ENCODE results near the gene TANC2. TPM values are rescaled to one million over a fixed set of nuclear protein-coding genes. Genes with fewer than 3 reads are reported as not detected.
"Not testable (repeated sequence)": the region's sequence is repeated elsewhere in the genome, so short reads cannot be mapped to it uniquely, and the experiment has no call there.

Gene TANC2
- total RNA-seq, 5 donors from 2014 or later (not counting 1 experiment from before 2014, with no cell fraction given): 20.3 to 39.5 (median 25.5) TPM

DNA sequence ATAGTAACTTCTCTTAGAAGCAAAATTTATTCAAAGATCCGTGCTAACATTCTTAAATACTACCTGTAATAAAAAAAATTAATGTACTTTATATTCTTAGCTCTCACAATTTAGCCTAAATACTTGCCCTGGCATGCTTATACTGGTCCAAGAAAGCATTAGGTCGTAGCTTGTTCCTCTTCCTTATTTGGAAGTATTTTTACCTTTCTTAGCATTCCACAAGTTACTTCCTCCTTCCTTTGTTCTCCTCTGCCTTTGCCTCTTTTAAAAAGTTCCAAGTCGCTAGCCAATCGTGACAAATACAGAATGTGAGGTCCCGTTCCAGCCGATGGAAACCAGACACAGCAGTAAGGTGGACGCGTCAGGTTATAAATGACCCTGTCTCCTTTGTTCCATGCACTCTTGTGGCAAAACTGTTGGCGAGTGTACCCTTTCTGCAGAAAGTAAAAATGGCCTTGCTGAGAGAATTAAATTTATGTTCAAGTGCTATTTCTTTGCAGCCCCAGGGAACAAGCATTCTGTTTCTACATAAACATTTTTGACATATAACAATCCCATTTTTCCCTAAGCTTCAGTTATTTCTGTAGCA is 10.7 kb downstream of the TANC2 start:
- H3K36me3 ChIP-seq (ENCODE audit: control insufficient read depth in 2 of 2, extremely low read depth in 1 of 2, insufficient read depth in 1 of 2, low read length in 1 of 2); DNase-seq; H3K4me1 Mint-ChIP-seq; H3K4me3 ChIP-seq (ENCODE audit: control insufficient read depth in 1 of 2, extremely low read depth in 1 of 2, low read length in 1 of 2); H3K36me3 Mint-ChIP-seq; POLR2A ChIA-PET; H3K27ac Mint-ChIP-seq; H3K27me3 Mint-ChIP-seq; ATAC-seq (replicated peaks in 1 of 4); H3K27me3 ChIP-seq (replicated peaks in 1 of 2; ENCODE audit: control insufficient read depth in 2 of 2, extremely low read depth in 1 of 2, insufficient read depth in 2 of 2, low read length in 1 of 2); H3K9me3 Mint-ChIP-seq; H3K4me3 Mint-ChIP-seq; H3K27ac ChIP-seq (ENCODE audit: low read length); CTCF ChIA-PET; H3K9me3 ChIP-seq; H3K4me1 ChIP-seq (ENCODE audit: control insufficient read depth in 1 of 2, extremely low read depth in 1 of 2, insufficient read depth in 2 of 2, low read length in 2 of 2): not testable (repeated sequence)
- WGBS (ENCODE audit: insufficient coverage): 82% methylated on average over 7 of the region's 9 CpGs

DNA sequence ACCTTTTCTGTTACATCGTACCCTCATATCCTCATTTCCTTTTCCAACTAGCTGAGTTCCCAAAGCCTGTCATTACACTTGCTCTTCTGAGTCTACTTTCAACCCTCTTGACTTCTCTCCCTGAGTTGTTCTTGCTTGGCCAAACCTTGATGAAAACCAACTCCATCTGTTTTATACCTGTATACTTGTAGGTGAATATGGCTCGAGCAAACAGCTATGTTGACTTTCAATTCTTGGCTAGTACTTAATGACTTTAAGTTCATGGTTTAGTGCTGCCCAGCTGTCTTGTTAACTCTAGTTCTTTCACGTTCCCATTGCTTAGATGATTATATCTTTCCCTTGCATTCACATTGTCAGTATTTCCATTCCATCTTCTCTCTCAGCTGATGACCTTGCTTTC is 14.8 kb downstream of the TANC2 start:
- POLR2A ChIA-PET: no interaction called here
- DNase-seq (no peak), ATAC-seq (replicated peaks in 1 of 4) (no peak)
- Histone ChIP-seq H3K4me3 (ENCODE audit: control insufficient read depth in 1 of 2, extremely low read depth in 1 of 2, low read length in 1 of 2) (no peak overlapping the region), H3K27ac (ENCODE audit: low read length) (no peak overlapping the region), H3K36me3 (ENCODE audit: control insufficient read depth in 2 of 2, extremely low read depth in 1 of 2, insufficient read depth in 1 of 2, low read length in 1 of 2) (no peaks in the 10 kb centered on the region), H3K4me1 (ENCODE audit: control insufficient read depth in 1 of 2, extremely low read depth in 1 of 2, insufficient read depth in 2 of 2, low read length in 2 of 2) (no peaks in the 10 kb centered on the region), H3K9me3 (no peaks in the 10 kb centered on the region), H3K27me3 (replicated peaks in 1 of 2; ENCODE audit: control insufficient read depth in 2 of 2, extremely low read depth in 1 of 2, insufficient read depth in 2 of 2, low read length in 1 of 2) (no peaks in the 10 kb centered on the region)
- Mint-ChIP-seq H3K27me3 (no peaks in the 10 kb centered on the region), H3K9me3 (peaks cover 13 to 25% (median 20%) of the 10 kb centered on the region in 3 donors), H3K27ac (no peak overlapping the region), H3K4me3 (no peak overlapping the region), H3K4me1 (peaks cover 0 to 2% (median 0%) of the 10 kb centered on the region in 3 donors), H3K36me3 (peaks cover 20% of the 10 kb centered on the region)
- CTCF ChIA-PET: no interaction called here
- WGBS (ENCODE audit: insufficient coverage): 68% methylated on average over 2 of the region's 3 CpGs

DNA sequence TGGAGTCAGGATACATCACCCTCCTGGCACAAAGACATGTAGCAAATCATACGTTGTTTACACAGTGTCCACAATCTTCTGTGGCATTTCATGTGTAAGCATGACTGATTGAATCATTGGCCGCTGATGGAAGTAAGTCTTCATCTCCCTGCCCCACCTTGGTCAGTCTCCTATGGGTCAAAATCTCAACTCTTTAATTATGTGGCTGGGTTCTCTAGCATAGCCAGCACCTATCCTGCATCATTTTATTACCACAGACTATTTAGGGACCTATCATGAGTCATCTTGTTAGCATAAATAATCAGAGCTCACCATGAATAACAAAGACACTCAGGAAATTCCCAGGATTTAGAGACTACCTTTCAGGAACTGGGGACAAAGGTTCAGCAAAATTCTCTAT is 15.9 kb downstream of the TANC2 start:
- H3K9me3 Mint-ChIP-seq: peaks cover 13 to 24% (median 22%) of the 10 kb centered on the region in 3 donors
- 88% methylated on average over 1 of the region's 2 CpGs for WGBS (ENCODE audit: insufficient coverage)
- H3K4me3 Mint-ChIP-seq: no peak overlapping the region

DNA sequence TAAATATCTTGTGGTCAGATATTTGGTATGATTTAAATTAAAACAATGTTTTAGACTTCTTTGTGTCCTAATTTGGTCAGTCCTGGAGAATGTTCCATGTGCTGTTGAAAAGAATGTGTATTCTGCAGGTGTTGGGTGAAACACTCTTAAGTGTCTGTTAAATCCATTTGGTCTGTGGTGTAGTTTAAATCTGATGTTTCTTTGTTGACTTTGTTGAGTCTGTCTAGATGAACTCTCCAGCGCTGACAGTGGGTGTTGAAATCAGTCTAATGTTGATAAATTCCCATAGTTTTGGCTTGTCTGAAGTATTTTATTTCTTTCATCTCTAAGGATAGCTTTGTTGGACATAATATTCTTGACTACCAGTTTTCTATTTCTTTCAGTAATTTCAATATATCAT is 18.8 kb downstream of the TANC2 start:
- DNase-seq (no peak), ATAC-seq (replicated peaks in 1 of 4) (no peak)
- Histone ChIP-seq H3K9me3 (no peaks in the 10 kb centered on the region), H3K4me1 (ENCODE audit: control insufficient read depth in 1 of 2, extremely low read depth in 1 of 2, insufficient read depth in 2 of 2, low read length in 2 of 2) (peaks cover 0 to 4% of the 10 kb centered on the region in 2 experiments), H3K27me3 (replicated peaks in 1 of 2; ENCODE audit: control insufficient read depth in 2 of 2, extremely low read depth in 1 of 2, insufficient read depth in 2 of 2, low read length in 1 of 2) (no peaks in the 10 kb centered on the region), H3K27ac (ENCODE audit: low read length) (no peak overlapping the region), H3K4me3 (ENCODE audit: control insufficient read depth in 1 of 2, extremely low read depth in 1 of 2, low read length in 1 of 2) (no peak overlapping the region), H3K36me3 (ENCODE audit: control insufficient read depth in 2 of 2, extremely low read depth in 1 of 2, insufficient read depth in 1 of 2, low read length in 1 of 2) (no peaks in the 10 kb centered on the region)
- H3K4me1 Mint-ChIP-seq: peaks cover 2 to 7% (median 6%) of the 10 kb centered on the region in 3 donors
- H3K27ac Mint-ChIP-seq: no peak overlapping the region
- peaks cover 13 to 20% (median 19%) of the 10 kb centered on the region in 3 donors for H3K9me3 Mint-ChIP-seq
- ChIA-PET CTCF (no interaction called here), POLR2A (no interaction called here)
- H3K36me3 Mint-ChIP-seq: peaks cover 22% of the 10 kb centered on the region
- no peak overlapping the region for H3K4me3 Mint-ChIP-seq
- no peaks in the 10 kb centered on the region for H3K27me3 Mint-ChIP-seq
- WGBS (ENCODE audit: insufficient coverage): no CpG with 5 or more reads among the region's 1 CpG

More for the DNA sequence above, 15.9 kb downstream of the TANC2 start:
- H3K9me3 ChIP-seq: no peaks in the 10 kb centered on the region
- H3K36me3 ChIP-seq (ENCODE audit: control insufficient read depth in 2 of 2, extremely low read depth in 1 of 2, insufficient read depth in 1 of 2, low read length in 1 of 2): no peaks in the 10 kb centered on the region
- no peak for DNase-seq
- Mint-ChIP-seq H3K4me1 (peaks cover 0 to 6% (median 2%) of the 10 kb centered on the region in 3 donors), H3K27ac (no peak overlapping the region), H3K27me3 (no peaks in the 10 kb centered on the region), H3K36me3 (peaks cover 22% of the 10 kb centered on the region)
- CTCF ChIA-PET: interaction anchor here in 1 of 2 donors (0.6 kb wide), 1 partner anchor 11 kb away, joined by 4 read pairs; no protein-coding TSS in a partner anchor
- no peak for ATAC-seq (replicated peaks in 1 of 4)
- no peak overlapping the region for H3K4me3 ChIP-seq (ENCODE audit: control insufficient read depth in 1 of 2, extremely low read depth in 1 of 2, low read length in 1 of 2)
- no peaks in the 10 kb centered on the region for H3K27me3 ChIP-seq (replicated peaks in 1 of 2; ENCODE audit: control insufficient read depth in 2 of 2, extremely low read depth in 1 of 2, insufficient read depth in 2 of 2, low read length in 1 of 2)
- H3K27ac ChIP-seq (ENCODE audit: low read length): no peak overlapping the region
- peaks cover 0 to 4% of the 10 kb centered on the region in 2 experiments for H3K4me1 ChIP-seq (ENCODE audit: control insufficient read depth in 1 of 2, extremely low read depth in 1 of 2, insufficient read depth in 2 of 2, low read length in 2 of 2)
- POLR2A ChIA-PET: interaction anchor here in 1 of 2 donors (0.6 kb wide), 1 partner anchor 253 kb away, joined by 3 read pairs; no protein-coding TSS in a partner anchor

DNA sequence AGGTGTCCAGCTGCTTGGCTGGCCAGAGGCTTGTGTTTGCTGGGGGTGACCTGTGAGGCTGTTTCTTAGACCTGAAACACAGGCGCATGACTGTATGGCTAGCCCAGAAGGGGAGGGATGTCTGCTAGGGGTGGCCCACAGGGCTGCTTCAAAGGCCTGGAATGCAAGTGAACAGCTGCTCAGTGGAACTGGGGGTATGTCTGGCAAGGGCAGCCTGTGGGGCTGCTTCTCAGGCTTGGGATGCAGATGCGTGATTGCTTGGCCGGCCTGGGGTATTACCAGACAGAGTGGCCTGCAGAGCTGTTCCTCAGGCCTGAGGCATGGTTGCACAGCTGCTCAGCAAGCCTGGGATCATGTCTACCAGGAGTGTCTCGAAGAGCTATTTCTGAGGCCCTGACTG is 20.5 kb downstream of the TANC2 start:
- no peak overlapping the region for H3K4me3 Mint-ChIP-seq
- CTCF ChIA-PET: interaction anchor here in 1 of 2 donors (0.6 kb wide), 1 partner anchor 144 kb away, joined by 3 read pairs; no protein-coding TSS in a partner anchor

DNA sequence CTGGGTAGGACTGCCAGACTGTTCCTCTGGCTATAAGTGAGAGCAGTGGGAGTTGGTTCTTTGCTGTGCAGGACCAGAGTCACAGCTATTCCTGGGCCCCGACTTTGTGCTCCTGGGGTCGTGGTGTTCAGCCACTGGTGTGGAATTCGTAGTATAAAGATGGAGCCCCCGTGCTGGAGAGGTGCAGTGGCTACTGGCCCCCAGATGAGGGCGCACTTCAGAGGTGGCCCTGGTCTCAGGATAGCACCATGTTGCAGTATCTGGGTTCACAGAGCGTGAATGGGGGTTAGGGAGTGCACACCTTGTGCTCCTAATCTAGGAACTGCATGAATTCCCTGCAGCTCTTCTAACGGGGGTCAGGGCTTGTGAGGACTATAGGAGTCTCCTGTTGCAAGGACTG is 21.1 kb downstream of the TANC2 start:
- POLR2A ChIA-PET: no interaction called here

More for the DNA sequence above, 20.5 kb downstream of the TANC2 start:
- peaks cover 13 to 20% (median 19%) of the 10 kb centered on the region in 3 donors for H3K9me3 Mint-ChIP-seq
- H3K36me3 Mint-ChIP-seq: peaks cover 26% of the 10 kb centered on the region
- no peak overlapping the region for H3K27ac ChIP-seq (ENCODE audit: low read length)
- POLR2A ChIA-PET: no interaction called here
- H3K9me3 ChIP-seq: no peaks in the 10 kb centered on the region
- no peaks in the 10 kb centered on the region for H3K27me3 ChIP-seq (replicated peaks in 1 of 2; ENCODE audit: control insufficient read depth in 2 of 2, extremely low read depth in 1 of 2, insufficient read depth in 2 of 2, low read length in 1 of 2)
- no peak overlapping the region for H3K27ac Mint-ChIP-seq
- H3K4me3 ChIP-seq (ENCODE audit: control insufficient read depth in 1 of 2, extremely low read depth in 1 of 2, low read length in 1 of 2): no peak overlapping the region
- ATAC-seq (replicated peaks in 1 of 4) (no peak), DNase-seq (no peak)
- peaks cover 0 to 4% of the 10 kb centered on the region in 2 experiments for H3K4me1 ChIP-seq (ENCODE audit: control insufficient read depth in 1 of 2, extremely low read depth in 1 of 2, insufficient read depth in 2 of 2, low read length in 2 of 2)
- H3K36me3 ChIP-seq (ENCODE audit: control insufficient read depth in 2 of 2, extremely low read depth in 1 of 2, insufficient read depth in 1 of 2, low read length in 1 of 2): no peaks in the 10 kb centered on the region
- no peaks in the 10 kb centered on the region for H3K27me3 Mint-ChIP-seq
- peaks cover 0 to 13% (median 7%) of the 10 kb centered on the region in 3 donors for H3K4me1 Mint-ChIP-seq
- WGBS (ENCODE audit: insufficient coverage): 96% methylated on average over 4 of the region's 4 CpGs

More for the DNA sequence above, 21.1 kb downstream of the TANC2 start:
- Mint-ChIP-seq H3K36me3 (peaks cover 26% of the 10 kb centered on the region), H3K4me1 (peaks cover 0 to 13% (median 7%) of the 10 kb centered on the region in 3 donors), H3K9me3 (peaks cover 13 to 20% (median 19%) of the 10 kb centered on the region in 3 donors), H3K27me3 (no peaks in the 10 kb centered on the region), H3K27ac (no peak overlapping the region), H3K4me3 (no peak overlapping the region)
- no peak overlapping the region for H3K27ac ChIP-seq (ENCODE audit: low read length)
- no peaks in the 10 kb centered on the region for H3K9me3 ChIP-seq
- no peak for ATAC-seq (replicated peaks in 1 of 4)
- 83% methylated on average over 7 of the region's 7 CpGs for WGBS (ENCODE audit: insufficient coverage)
- no peaks in the 10 kb centered on the region for H3K27me3 ChIP-seq (replicated peaks in 1 of 2; ENCODE audit: control insufficient read depth in 2 of 2, extremely low read depth in 1 of 2, insufficient read depth in 2 of 2, low read length in 1 of 2)
- no peak for DNase-seq
- CTCF ChIA-PET: no interaction called here
- H3K4me3 ChIP-seq (ENCODE audit: control insufficient read depth in 1 of 2, extremely low read depth in 1 of 2, low read length in 1 of 2): no peak overlapping the region
- H3K4me1 ChIP-seq (ENCODE audit: control insufficient read depth in 1 of 2, extremely low read depth in 1 of 2, insufficient read depth in 2 of 2, low read length in 2 of 2): peaks cover 0 to 4% of the 10 kb centered on the region in 2 experiments
- no peaks in the 10 kb centered on the region for H3K36me3 ChIP-seq (ENCODE audit: control insufficient read depth in 2 of 2, extremely low read depth in 1 of 2, insufficient read depth in 1 of 2, low read length in 1 of 2)
